NB4 (cell line): Measurements from ENCODE around the gene PDE8B.

Experiments
- MYC ChIP-seq: IDR thresholded peaks from 2 replicates; pipeline ENCODE4 v1.6.1; 2011; ENCODE audit warnings: low read depth, low read length
- POLR2A ChIP-seq: IDR thresholded peaks from 2 replicates; pipeline ENCODE4 v1.6.1; 2011; ENCODE audit warnings: mild to moderate bottlenecking; ENCODE audit not compliant: insufficient read length; ENCODE audit errors: extremely low read depth
- TF ChIP-seq, protein P1 (sequence below): IDR thresholded peaks from 2 replicates; pipeline ENCODE4 v1.6.1; 2011; ENCODE audit warnings: low read depth, low read length
- TF ChIP-seq, protein P2 (sequence below): IDR thresholded peaks from one replicate; pipeline ENCODE4 v1.5.1; 2012; ENCODE audit warnings: low read depth, low read length

DNA sequence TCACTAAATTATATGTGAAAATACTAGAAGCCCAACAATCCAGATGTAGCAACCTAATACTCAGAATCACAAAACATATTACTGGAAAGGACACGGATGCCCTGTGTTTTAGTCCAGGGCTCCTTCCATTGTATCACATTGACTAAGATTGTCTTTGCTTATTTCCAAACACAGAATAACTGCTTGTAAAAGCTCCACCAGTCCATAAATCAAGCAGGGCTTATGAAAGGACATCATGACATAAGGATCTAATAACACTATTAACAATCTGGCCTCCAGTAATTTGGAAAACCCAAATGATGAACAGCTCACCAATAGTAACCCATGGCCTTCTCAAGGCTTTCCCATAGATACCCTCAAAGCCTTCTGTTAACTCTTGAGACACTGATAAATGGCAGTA, 241.9 kb downstream of the PDE8B start:
- TF ChIP-seq POLR2A (no peak), MYC (no peak)
- TF ChIP-seq, protein P1, sequence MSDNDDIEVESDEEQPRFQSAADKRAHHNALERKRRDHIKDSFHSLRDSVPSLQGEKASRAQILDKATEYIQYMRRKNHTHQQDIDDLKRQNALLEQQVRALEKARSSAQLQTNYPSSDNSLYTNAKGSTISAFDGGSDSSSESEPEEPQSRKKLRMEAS = no peak
- TF ChIP-seq, protein P2, sequence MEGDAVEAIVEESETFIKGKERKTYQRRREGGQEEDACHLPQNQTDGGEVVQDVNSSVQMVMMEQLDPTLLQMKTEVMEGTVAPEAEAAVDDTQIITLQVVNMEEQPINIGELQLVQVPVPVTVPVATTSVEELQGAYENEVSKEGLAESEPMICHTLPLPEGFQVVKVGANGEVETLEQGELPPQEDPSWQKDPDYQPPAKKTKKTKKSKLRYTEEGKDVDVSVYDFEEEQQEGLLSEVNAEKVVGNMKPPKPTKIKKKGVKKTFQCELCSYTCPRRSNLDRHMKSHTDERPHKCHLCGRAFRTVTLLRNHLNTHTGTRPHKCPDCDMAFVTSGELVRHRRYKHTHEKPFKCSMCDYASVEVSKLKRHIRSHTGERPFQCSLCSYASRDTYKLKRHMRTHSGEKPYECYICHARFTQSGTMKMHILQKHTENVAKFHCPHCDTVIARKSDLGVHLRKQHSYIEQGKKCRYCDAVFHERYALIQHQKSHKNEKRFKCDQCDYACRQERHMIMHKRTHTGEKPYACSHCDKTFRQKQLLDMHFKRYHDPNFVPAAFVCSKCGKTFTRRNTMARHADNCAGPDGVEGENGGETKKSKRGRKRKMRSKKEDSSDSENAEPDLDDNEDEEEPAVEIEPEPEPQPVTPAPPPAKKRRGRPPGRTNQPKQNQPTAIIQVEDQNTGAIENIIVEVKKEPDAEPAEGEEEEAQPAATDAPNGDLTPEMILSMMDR = no peak
